AG10803 (cell line): ENCODE measurements around the gene TMEM201.

Source experiments
- DNase-seq: peaks from one replicate; pipeline ENCODE4 v3.0.0; 2010; ENCODE audit warnings: low read depth
- H3K4me3 ChIP-seq: 2 replicates; pipeline ENCODE4 v1.5.1; 2011; ENCODE audit warnings: mild to moderate bottlenecking, low read length, control low read depth
- CTCF ChIP-seq: conservative IDR thresholded peaks from 2 replicates; pipeline ENCODE4 v1.5.1; 2011; ENCODE audit warnings: mild to moderate bottlenecking, low read length, control low read depth, inconsistent platforms

Gene TMEM201

GRCh38 chr1:9590945-9591668 lies 2.4 kb downstream of the TMEM201 start:
- H3K4me3 ChIP-seq, result no peak overlapping the region
- DNase-seq, result no peak
- TF ChIP-seq CTCF, result no peak

- no peak overlapping the region for H3K4me3 ChIP-seq
- TF ChIP-seq CTCF, result no peak
- no peak for DNase-seq
These were observed 3.2 kb downstream of the TMEM201 start for GRCh38 chr1:9591669-9592509.

GRCh38 chr1:9592510-9593075 lies 3.9 kb downstream of the TMEM201 start:
- TF ChIP-seq CTCF, result no peak
- no peak for DNase-seq
- H3K4me3 ChIP-seq, result no peak overlapping the region

- no peak for TF ChIP-seq CTCF
- no peak for DNase-seq
- H3K4me3 ChIP-seq, result no peak overlapping the region
These were observed 4.4 kb downstream of the TMEM201 start for GRCh38 chr1:9593147-9593491.

GRCh38 chr1:9593492-9594465 lies 5.1 kb downstream of the TMEM201 start:
- no peak overlapping the region for H3K4me3 ChIP-seq
- peak; percentile 57 for DNase-seq
- no peak for TF ChIP-seq CTCF

GRCh38 chr1:9594471-9595155 lies 5.9 kb downstream of the TMEM201 start:
- no peak for TF ChIP-seq CTCF
- DNase-seq, result no peak
- H3K4me3 ChIP-seq, result no peak overlapping the region
